Astrocyte (in vitro differentiated cells and primary cell): ENCODE measurements around the gene EXOC4.

ENCODE experiments used
- CTCF ChIP-seq: IDR thresholded peaks from 2 replicates; pipeline ENCODE4 v1.5.1; 2011; ENCODE audit warnings: low read depth, mild to moderate bottlenecking, inconsistent platforms, low read length, moderate library complexity; ENCODE audit not compliant: insufficient read depth
- EZH2 ChIP-seq: IDR thresholded peaks from 2 replicates; pipeline ENCODE4 v1.6.1; 2012; ENCODE audit warnings: mild to moderate bottlenecking, low read length, inconsistent platforms; ENCODE audit not compliant: insufficient read depth

- TF ChIP-seq CTCF (no peak), EZH2 (no peak)
Measured at GRCh38 chr7:134084488-134085144, 831.7 kb downstream of the EXOC4 start.
